Kidney epithelial cell (primary cell): Measurements from ENCODE around the gene AIF1. TPM values are rescaled to one million over a fixed set of nuclear protein-coding genes. Genes with fewer than 3 reads are reported as not detected.

Experiments
- DNase-seq: peaks from one replicate; pipeline ENCODE4 v3.0.0-alpha.2; 2010; ENCODE audit warnings: low read depth
- H3K27me3 ChIP-seq: 2 replicates; pipeline ENCODE4 v1.6.0; 2011; ENCODE audit warnings: low read length; ENCODE audit not compliant: control insufficient read depth, insufficient read depth
- H3K36me3 ChIP-seq: 2 replicates; pipeline ENCODE4 v1.5.1; 2011; ENCODE audit warnings: low read length; ENCODE audit not compliant: control insufficient read depth, insufficient read depth
- H3K4me3 ChIP-seq: 2 replicates; pipeline ENCODE4 v1.5.1; 2011; ENCODE audit warnings: low read depth, mild to moderate bottlenecking, control low read depth, low read length
- total RNA-seq: library from RNA; depleted of rRNA; stranded (reverse); fragments of >200 nt; gene quantifications from 2 replicates; pipeline ENCODE4 v1.2.3, GENCODE V29; 2015
- TF ChIP-seq, protein P1 (sequence below): IDR thresholded peaks from 2 replicates; pipeline ENCODE4 v1.5.1; 2011; ENCODE audit warnings: mild to moderate bottlenecking, moderate library complexity, low read length, control low read depth, inconsistent platforms; ENCODE audit not compliant: insufficient read depth, poor library complexity, severe bottlenecking

The AIF1 gene
- total RNA-seq, 1 donor from 2014 or later: 0.33 TPM

DNA sequence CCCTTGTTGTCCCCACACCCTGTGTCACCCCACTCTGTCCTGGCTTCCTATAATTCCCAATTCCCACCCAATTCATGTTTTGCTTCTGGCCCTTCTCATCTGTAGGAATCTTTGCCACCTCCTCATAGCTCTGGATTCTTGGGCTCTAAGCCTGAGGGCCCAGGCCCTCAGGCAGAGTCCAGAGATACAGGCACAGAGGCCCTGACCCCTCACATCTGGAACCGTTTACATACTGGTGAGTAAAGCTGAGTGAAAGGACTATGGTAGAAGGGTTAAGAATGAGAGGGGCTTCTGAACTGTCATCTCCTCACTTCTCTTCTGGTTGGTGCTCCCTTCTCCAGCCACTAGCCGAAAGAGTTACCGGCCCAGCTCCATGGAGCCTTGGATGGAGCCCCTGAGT is 19.1 kb downstream of the AIF1 start:
- DNase-seq: no peak
- TF ChIP-seq, protein P1, sequence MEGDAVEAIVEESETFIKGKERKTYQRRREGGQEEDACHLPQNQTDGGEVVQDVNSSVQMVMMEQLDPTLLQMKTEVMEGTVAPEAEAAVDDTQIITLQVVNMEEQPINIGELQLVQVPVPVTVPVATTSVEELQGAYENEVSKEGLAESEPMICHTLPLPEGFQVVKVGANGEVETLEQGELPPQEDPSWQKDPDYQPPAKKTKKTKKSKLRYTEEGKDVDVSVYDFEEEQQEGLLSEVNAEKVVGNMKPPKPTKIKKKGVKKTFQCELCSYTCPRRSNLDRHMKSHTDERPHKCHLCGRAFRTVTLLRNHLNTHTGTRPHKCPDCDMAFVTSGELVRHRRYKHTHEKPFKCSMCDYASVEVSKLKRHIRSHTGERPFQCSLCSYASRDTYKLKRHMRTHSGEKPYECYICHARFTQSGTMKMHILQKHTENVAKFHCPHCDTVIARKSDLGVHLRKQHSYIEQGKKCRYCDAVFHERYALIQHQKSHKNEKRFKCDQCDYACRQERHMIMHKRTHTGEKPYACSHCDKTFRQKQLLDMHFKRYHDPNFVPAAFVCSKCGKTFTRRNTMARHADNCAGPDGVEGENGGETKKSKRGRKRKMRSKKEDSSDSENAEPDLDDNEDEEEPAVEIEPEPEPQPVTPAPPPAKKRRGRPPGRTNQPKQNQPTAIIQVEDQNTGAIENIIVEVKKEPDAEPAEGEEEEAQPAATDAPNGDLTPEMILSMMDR: no peak
- peaks cover 7% of the 10 kb centered on the region for H3K36me3 ChIP-seq
- no peak overlapping the region for H3K4me3 ChIP-seq
- no peaks in the 10 kb centered on the region for H3K27me3 ChIP-seq

DNA sequence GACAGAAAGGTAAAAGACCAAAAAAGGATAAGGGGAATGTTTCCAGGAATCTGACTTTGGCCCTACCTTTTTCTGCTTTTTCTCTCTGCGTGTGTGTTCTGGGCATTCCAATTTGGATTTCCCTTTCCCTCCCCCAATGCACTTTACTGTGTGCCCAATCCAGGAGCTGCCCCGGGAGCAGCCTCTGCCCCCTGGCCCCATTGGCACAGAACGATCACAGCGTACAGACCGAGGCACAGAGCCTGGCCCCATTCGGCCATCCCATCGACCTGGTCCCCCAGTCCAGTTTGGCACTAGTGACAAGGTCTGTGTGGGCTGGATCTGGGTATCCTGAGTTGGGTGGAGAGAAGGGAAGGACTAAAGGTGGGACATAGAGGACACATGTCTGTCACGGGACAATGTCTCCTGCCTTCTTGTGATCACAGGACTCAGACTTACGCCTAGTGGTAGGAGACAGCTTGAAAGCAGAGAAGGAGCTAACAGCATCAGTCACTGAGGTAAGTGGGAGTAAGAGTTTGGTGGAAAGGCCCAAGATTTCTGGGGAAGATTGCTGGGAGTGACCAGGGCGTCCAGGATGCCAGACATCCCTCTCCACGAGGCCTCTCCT is 20.0 kb downstream of the AIF1 start:
- TF ChIP-seq, protein P1: no peak
- no peak for DNase-seq
- Histone ChIP-seq H3K36me3 (peaks cover 7% of the 10 kb centered on the region), H3K27me3 (no peaks in the 10 kb centered on the region), H3K4me3 (no peak overlapping the region)

DNA sequence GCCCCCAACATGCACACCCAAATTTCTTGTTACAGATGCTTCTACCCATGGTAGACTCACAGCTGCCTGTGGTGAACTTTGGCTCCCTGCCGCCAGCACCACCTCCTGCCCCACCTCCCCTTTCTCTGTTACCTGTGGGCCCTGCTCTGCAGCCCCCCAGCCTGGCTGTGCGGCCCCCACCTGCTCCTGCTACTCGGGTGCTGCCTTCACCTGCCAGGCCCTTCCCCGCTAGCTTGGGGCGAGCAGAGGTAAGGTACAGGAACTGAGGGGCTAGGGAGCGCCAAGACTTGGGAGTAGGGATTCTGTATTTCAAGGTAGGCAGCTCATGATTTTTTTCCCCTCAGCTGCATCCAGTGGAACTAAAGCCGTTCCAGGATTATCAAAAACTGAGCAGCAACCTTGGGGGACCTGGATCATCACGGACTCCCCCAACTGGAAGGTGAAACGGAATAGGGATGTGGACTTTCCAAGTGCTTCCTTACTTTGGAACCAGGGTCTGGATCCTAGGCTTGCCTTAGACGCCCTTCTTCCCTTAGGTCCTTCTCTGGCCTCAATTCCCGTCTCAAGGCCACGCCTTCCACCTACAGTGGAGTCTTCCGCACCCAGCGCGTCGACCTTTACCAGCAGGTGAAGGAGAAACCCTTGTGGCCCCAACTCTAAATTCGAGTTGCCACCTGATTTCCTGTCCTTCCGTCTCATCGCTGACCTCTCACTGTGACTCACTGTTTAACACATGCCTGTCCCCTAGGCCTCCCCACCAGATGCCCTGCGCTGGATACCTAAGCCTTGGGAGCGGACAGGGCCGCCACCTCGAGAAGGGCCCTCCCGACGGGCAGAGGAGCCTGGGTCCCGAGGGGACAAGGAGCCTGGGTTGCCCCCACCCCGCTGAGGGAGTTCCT is 21.9 kb downstream of the AIF1 start:
- peaks cover 7% of the 10 kb centered on the region for H3K36me3 ChIP-seq
- DNase-seq: no peak
- TF ChIP-seq, protein P1: no peak

DNA sequence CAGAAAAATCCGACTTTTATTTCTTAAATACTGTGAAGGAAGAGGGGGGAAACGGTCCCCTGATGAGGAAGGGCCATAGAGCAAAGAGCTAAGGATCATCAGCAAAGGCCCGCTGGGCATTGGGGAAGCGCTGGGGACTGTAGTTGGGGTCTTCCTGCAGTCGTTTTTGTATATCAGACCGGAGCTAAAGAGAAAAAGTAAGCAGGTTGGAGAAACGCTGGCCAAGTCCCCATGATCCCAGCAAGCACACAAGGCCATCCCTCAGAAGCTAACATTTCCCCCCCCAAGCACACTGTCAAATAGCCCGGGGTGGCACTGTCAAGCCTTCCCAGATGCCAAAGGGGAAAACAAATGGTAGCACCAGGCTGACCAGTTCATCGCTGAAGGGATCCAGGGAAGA is 24.0 kb downstream of the AIF1 start:
- no peak for DNase-seq
- TF ChIP-seq, protein P1: no peak
- peaks cover 5% of the 10 kb centered on the region for H3K36me3 ChIP-seq
- no peaks in the 10 kb centered on the region for H3K27me3 ChIP-seq
- H3K4me3 ChIP-seq: no peak overlapping the region

More for the DNA sequence above, 21.9 kb downstream of the AIF1 start:
- Histone ChIP-seq H3K27me3 (no peaks in the 10 kb centered on the region), H3K4me3 (no peak overlapping the region)

DNA sequence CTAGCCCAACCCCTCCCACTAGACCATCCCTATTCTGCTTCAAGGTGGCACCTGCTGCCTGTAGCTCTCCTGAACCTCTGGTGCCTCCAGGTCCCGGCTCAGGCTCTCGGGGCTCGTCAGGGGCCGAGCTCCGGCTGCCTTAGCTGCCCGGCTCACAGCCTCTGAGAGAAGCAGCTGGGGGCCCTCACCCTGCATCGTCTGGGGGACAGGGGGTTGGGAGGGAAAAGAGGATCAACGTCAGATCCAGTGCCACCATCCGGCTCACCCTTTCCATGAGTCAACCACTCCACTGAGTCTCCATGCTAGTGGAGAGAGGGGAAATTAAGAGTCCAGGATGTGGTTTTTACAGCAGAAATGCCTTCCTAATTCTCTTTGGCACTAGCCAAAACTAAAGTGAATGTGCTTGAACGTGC is 24.4 kb downstream of the AIF1 start:
- no peak overlapping the region for H3K4me3 ChIP-seq
- DNase-seq: no peak
- TF ChIP-seq, protein P1: no peak
- H3K36me3 ChIP-seq: peaks cover 3% of the 10 kb centered on the region
- no peaks in the 10 kb centered on the region for H3K27me3 ChIP-seq

DNA sequence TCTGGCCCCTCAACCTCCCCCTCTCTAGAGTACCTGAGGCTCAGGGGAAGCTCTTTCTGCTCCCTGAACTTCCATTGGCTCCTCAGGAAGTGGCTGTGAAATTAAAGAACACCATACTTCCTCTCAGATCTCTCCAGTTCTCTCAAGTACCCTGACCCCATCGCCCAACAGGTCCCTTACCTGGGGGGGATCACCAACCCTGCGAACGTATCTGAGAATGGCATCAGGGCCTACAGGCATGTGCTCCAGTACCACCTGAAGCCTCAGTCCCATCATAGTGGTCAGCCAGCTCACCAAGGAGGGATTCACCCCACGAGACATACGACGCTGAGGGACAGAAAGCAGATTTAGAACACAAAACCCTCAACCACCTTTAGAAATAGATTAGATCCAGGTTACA is 25.6 kb downstream of the AIF1 start:
- TF ChIP-seq, protein P1: no peak
- DNase-seq: no peak
- peaks cover 4% of the 10 kb centered on the region for H3K36me3 ChIP-seq
- H3K27me3 ChIP-seq: no peaks in the 10 kb centered on the region
- no peak overlapping the region for H3K4me3 ChIP-seq
